ENCODE measurements around the gene RPN2.

RPN2 gene

GRCh38 chr20:37243076-37243936 lies 64.2 kb downstream of the RPN2 start:
- no peak for DNase-seq (ENCODE audit: low read depth, low spot score)

DNA sequence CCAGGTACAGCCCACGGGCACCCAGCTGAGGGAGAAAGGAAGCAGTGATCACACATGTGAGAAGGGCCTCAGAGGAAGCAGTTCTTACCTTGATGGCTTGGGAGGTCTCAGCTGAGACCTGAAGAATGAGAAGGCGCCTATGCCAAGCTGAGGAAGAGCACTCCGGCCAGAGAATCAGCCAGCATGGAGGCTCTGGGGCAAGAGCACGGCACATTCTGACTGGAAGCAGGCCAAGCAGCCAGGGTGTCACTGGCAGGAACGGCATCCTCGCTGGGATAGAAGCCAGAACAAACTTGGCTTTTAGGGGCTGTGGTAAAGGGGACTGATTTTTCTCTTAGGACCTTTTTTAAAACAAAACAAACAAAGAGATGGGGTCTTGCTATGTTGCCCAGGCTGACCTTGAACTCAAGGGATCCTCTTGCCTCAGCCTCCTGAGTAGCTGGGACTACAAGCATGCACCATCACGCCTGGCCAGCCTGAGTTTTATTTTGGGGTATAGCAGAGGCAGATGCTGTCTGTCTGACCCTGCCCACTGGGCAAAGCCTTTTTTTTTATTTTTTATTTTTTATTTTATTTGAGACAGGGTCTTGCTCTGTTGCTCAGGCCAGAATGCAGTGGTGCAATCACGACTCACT lies 64.9 kb downstream of the RPN2 start:
- DNase-seq (ENCODE audit: low read depth, low spot score): no peak

DNA sequence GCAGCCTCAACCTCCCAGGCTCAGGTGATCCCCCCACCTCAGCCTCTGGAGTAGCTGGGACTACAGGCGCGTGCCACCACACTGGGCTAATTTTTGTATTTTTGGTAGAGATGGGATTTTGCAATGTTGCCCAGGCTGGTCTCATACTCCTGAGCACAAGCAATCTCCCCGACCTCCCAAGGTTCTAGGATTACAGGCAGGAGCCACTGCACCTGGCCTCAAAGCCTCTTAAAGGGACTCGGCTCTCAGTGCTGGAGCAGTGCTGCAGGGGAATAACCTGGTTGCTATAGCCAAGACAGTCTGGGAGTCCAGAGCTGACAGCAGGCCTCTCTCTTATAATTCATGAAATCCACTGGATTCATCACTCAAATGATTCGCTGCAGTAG lies 65.4 kb downstream of the RPN2 start:
- DNase-seq (ENCODE audit: low read depth, low spot score): no peak

DNA sequence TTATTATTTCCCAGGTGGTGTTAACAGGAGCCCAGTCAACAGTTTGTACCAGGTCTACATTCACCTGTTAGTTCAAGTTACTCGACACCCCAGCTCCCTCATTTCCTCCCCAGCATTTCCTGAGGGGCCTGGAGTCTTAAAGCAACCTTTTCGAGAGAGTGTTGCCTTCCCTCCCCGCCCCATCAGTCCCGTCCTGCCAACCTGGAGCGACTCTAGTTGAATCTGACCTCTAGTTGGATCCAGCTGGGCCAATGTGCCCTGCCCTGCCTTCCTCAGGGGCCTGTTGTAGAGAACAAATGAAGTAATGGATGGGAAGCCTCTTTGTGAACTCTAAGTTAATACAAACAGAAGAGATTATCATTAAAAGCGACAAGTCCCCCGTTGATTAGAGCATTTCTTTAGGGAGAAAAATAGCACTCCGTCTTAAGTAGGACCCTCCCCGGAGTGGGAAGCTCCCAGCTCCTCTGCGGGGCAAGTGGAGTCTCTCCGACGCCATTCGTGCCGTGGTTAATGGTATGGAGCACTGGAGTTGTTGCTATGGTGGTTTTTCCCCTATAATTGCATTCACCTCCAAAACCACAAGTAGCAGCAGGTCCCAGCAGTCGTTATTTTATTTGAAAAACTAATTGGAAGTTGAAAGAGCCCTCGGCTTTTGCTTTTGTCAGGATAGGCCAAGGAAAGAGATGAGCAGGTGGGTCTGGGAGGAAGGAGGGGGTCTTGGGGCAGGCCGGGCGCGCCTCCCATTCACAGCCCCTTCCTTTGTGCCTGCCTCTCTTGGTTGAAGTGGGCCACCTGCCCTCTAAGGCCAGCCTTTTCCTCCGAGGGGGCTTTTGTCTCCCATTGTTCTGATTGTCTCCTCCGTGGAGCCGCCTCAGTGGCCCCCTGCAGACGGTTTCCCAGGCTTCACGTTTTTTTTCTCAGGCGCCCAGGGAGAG lies 66.4 kb downstream of the RPN2 start:
- no peak for DNase-seq (ENCODE audit: low read depth, low spot score)

GRCh38 chr20:37246736-37247135 lies 67.6 kb downstream of the RPN2 start:
- no peak for DNase-seq (ENCODE audit: low read depth, low spot score)

DNA sequence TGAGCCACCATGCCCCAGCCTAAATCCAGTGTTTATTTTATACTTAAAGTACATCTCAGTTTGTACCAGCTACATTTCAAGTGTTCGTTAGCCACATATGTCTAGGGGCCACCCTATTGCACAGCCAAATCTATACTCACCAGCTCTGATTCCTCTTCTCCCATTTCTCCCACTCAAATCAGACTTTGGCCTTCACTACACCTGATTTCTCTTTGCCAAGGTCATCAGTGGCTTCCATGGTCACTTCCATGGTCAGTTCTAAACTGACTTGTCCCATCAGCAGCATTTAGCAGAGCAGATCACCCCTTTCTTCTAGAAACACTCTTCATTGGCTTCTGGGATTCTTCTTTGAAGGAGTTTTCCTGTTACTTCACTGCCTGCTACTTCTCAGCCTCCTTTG lies 68.4 kb downstream of the RPN2 start:
- DNase-seq (ENCODE audit: low read depth, low spot score): no peak

- no peak for DNase-seq (ENCODE audit: low read depth, low spot score)
Measured at GRCh38 chr20:37249304-37249703, 70.2 kb downstream of the RPN2 start.

DNA sequence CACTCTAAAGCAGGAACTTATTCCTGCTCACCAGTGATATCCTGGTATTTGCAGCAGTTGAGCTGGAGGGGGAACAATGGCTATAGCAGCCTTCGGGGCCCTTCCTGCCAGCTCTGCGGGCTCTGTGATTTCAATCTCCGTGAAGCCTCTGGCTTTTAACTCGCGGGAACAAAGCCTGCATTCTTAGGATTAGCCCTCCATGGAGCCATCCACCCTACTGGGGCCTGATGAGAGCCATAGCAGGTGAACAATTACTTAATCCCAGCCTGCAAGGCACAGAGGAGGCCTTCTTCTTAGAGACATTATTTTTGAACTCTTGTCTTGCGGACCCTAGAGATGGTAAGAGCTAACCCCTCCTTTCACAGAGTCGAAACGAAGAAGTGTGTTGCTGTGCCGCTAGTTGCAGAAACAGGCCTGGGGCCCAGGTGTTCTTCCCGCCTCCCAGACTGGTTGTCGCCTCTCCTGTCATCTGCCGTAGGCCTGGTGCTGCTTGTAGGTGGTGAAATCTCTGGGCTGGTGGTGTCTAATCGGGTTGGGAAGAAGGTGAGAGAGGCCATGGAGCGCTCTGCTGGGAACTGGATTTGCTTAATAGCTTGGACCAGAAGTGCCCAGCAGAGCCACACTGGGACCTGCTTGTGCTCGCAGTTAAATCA lies 72.8 kb downstream of the RPN2 start:
- DNase-seq (ENCODE audit: low read depth, low spot score): no peak

DNA sequence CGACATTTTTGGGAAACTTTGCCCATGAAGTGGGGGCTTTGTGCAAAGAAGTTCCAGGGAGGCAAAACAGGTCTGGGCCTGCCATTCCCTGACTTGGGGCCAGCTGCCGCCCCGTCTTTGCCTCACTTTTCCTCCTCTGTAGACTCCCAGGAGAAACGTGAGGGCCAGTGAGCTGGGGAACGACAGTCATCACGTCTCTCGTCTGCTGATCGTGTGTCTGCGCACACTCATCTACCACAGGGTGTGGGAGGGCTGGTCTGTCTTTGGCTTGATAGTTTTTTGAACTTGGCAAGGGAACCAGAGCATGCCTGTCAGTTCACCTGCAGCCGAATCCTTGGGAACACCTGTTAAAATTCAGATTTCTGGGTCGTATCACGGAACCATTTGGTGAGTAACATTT lies 74.0 kb downstream of the RPN2 start:
- DNase-seq (ENCODE audit: low read depth, low spot score): no peak

DNA sequence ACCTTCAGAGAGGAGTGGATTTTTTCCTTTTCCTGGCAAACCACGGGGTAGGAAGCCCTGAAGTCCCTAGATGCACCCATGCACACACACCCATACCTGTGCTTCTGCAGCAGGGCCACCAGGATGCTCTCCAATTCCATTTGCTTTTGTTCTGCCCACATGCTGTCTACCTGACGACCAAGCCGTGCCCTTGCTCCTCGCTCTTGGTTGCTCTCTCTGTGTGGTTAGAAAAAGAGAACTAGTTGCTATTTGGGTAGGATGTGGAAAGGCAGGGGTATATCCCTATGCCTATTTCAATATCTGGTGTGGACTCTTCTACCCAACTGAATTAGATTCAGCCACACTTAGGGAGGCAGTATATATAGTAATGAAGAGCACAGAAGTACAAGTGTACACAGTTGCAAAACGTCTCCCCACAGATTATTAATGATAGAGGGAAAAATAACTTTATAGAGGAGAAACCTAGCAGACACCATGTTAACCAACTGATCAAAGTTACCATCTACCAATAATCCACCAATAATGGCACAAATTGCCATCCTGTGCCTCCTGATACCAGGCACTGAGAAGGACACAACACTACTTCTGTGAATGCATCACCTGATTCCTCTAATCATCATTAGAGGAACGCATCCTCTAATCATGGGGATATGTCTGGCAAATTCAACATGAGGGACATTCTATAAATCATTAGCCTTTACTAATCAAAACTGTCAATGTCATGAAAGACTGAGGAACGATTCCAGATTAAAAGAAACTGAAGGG lies 75.2 kb downstream of the RPN2 start:
- DNase-seq (ENCODE audit: low read depth, low spot score): no peak

- no peak for DNase-seq (ENCODE audit: low read depth, low spot score)
Measured at GRCh38 chr20:37256286-37256685, 77.2 kb downstream of the RPN2 start.

DNA sequence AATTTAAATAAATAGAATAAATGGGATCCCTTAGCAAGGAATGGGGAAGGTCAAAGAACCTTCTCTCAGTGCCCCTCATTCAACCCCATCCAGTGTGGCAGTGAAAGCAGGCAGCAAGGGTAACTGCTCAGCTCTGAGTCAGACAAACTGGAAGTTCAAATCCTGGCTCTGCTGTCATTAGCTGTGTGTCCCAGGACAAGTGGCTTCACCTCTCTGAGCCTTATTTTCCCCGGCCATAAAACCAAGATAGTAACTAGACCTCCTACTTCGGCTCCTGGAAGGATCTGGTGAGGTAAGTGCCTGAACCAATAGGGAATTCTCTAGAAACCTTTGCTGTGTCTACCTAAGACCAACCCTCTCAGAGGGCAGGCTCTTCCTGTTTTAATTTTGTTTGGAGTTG lies 78.4 kb downstream of the RPN2 start:
- no peak for DNase-seq (ENCODE audit: low read depth, low spot score)

DNA sequence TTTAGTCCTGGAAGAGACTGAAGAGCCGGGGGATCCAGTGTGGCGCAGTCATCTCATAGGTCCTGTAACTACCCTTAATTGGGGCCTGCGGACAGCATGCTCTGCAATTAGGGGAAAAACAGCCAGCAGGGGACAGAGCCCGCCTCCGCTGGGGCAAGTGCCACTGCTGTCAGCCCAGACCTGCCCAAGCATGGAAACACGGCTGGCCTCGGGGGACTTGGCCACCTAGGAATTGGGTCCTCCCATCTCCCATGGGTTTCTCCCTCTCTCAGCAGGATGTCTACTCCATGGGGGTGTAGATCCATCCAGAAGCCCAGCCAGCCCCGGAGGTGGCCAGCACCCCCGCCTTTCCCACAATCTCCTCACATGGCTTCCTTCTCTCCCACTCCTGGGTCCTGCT lies 78.9 kb downstream of the RPN2 start:
- no peak for DNase-seq (ENCODE audit: low read depth, low spot score)

DNA sequence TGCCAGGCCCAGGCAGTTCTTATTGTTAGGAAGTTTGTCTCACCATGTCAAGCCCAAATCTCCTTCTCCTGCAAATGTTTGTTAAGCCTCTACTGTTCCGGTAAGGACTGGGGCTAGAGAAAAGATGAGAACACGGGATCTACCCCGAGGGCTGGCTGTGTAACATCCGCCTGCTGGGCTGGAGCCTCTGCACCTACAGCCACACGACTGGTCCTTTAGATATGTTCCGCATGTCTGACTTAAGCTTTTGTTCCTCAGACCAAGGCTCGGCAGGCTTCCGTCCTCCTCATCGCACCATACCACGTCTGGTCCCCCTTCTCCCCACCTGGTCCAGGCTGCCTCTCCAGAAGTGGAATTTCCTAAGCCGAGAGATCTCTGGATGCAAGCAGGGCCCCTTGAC lies 79.9 kb downstream of the RPN2 start:
- DNase-seq (ENCODE audit: low read depth, low spot score): no peak

GRCh38 chr20:37259865-37260264 lies 80.7 kb downstream of the RPN2 start:
- no peak for DNase-seq (ENCODE audit: low read depth, low spot score)

- no peak for DNase-seq (ENCODE audit: low read depth, low spot score)
Measured at GRCh38 chr20:37260923-37261322, 81.8 kb downstream of the RPN2 start.

DNA sequence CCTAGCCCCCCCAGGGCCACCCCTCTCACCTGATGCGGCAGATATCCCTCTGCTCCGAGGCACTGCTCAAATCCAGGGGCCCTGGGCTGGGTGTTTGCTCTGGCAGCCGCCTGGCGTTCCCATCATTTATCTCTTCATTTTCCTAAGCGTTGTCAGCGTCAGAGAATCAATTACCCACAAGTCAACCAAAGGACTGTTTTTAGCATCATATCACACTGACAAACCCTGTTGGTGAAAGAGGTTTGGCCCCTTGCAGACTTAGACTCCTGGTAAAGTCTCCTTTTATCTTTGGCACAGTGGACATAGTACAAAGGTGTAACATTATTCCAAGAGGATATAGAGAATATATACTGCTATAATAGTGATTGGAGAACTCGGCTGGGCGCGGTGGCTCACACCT lies 82.6 kb downstream of the RPN2 start, which contains the start of gene GHRH:
GHRH (minus strand) TSS at position 101 of the 400 bp plus-strand sequence. CDS start 4,925 bp downstream, outside the sequence.
- no peak for DNase-seq (ENCODE audit: low read depth, low spot score)

DNA sequence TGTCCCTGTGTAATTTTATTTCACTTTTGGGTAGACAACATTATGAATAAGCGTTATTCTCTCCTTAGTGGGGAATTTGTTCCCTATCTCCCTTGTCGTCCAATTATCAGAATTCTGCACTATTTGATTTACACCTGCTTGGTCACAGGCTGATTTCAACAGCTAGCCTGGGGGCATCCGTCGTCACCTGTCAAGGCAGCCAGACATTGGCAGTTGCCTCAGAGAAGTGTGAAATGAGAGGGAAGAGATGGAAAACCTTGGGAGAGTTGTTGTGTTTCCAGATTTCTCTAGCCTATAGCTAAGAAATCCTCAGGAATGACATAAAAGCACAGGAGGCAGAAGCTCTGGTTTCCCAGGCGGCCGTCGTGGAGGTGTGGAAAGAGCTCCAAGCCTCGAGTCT lies 83.4 kb downstream of the RPN2 start:
- DNase-seq (ENCODE audit: low read depth, low spot score): no peak

DNA sequence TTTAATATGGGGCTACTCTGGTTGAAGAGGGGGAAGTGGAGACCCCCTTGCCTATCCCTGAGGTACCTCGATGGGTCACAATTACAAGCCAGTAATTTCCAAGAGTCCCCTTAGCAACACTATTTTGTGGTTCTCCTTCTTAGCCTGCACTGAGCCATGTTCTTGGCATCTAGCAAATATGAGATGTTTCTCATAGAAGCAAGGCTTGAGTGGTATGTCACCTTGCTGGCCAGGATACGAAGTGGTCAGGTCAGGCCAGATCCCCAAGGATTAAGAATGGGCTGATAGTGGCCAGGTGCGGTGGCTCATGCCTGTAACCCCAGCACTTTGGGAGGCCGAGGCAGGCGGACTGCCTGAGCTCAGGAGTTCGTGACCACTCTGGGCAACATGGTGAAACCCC lies 84.6 kb downstream of the RPN2 start:
- DNase-seq (ENCODE audit: low read depth, low spot score): no peak

DNA sequence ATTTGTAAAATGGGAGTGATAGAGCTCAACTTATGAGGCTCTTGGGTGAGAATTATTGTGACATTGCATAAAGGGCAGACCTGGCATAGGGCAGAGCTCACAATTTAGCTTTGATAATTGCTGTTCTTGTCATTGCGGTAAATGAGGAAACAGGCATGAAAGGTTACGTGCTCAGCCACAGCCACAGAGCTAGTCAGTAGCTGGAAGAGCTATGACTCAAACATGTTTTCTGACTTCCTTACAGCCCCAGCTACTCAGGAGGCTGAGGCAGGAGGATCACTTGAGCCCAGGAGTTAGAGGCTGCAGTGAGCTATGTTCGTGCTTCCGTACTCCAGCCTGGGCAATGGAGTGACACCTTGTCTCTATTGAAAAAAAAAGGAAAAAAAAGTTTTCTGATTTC lies 86.0 kb downstream of the RPN2 start:
- DNase-seq (ENCODE audit: low read depth, low spot score): no peak
